MM.1S (cell line): Measurements from ENCODE around the gene COL24A1.

Experiments used
- DNase-seq: peaks from one replicate; pipeline ENCODE4 v3.0.0-alpha.2; 2015
- H2AFZ ChIP-seq: fragments of 300-600 bp; sonication (generic); 2 replicates; pipeline ENCODE4 v1.6.0; 2016; ENCODE audit warnings: antibody characterized with exemption, low read length
- H3F3A ChIP-seq: fragments of 300-600 bp; sonication (generic); 2 replicates; pipeline ENCODE4 v1.6.1; 2016; ENCODE audit warnings: mild to moderate bottlenecking, antibody characterized with exemption, low read length, moderate library complexity, mixed read lengths; ENCODE audit not compliant: insufficient read depth
- H3K27ac ChIP-seq: fragments of 300-600 bp; sonication (generic); 2 replicates; pipeline ENCODE4 v1.5.1; 2016; ENCODE audit warnings: mild to moderate bottlenecking, low read length
- H3K27me3 ChIP-seq: fragments of 300-600 bp; sonication (generic); replicated peaks from 2 replicates; pipeline ENCODE4 v1.6.0; 2016; ENCODE audit warnings: low read length; ENCODE audit not compliant: insufficient read depth
- H3K36me3 ChIP-seq: fragments of 300-600 bp; sonication (generic); replicated peaks from 2 replicates; pipeline ENCODE4 v1.6.1; 2016; ENCODE audit warnings: mild to moderate bottlenecking, low read length, mixed read lengths; ENCODE audit not compliant: insufficient read depth
- H3K4me1 ChIP-seq: fragments of 300-600 bp; sonication (generic); 2 replicates; pipeline ENCODE4 v1.6.1; 2016; ENCODE audit warnings: low read length, mixed read lengths
- H3K4me2 ChIP-seq: fragments of 300-600 bp; sonication (generic); 2 replicates; pipeline ENCODE4 v1.6.0; 2016; ENCODE audit warnings: low read depth, low read length
- H3K4me3 ChIP-seq: fragments of 300-600 bp; sonication (generic); 2 replicates; pipeline ENCODE4 v1.5.1; 2016; ENCODE audit warnings: low read length, mixed read lengths
- H3K79me2 ChIP-seq: fragments of 300-600 bp; sonication (generic); 2 replicates; pipeline ENCODE4 v1.6.1; 2016; ENCODE audit warnings: mixed run types, low read length, mixed read lengths
- H3K9ac ChIP-seq: fragments of 300-600 bp; sonication (generic); 2 replicates; pipeline ENCODE4 v1.6.1; 2016; ENCODE audit warnings: low read length, mixed read lengths
- H3K9me2 ChIP-seq: fragments of 300-600 bp; sonication (generic); replicated peaks from 2 replicates; pipeline ENCODE4 v1.6.1; 2016; ENCODE audit warnings: mild to moderate bottlenecking, low read length, mixed read lengths; ENCODE audit not compliant: insufficient read depth
- H3K9me3 ChIP-seq: fragments of 300-600 bp; sonication (generic); replicated peaks from 2 replicates; pipeline ENCODE4 v1.6.1; 2016; ENCODE audit warnings: mild to moderate bottlenecking, low read length, mixed read lengths; ENCODE audit not compliant: insufficient read depth
- H4K20me1 ChIP-seq: fragments of 300-600 bp; sonication (generic); 2 replicates; pipeline ENCODE4 v1.6.1; 2016; ENCODE audit warnings: mild to moderate bottlenecking, low read length, moderate library complexity, mixed read lengths; ENCODE audit not compliant: insufficient read depth
- CTCF ChIP-seq: fragments of 300-600 bp; sonication (generic); IDR thresholded peaks from 2 replicates; pipeline ENCODE4 v1.5.1; 2016; ENCODE audit warnings: antibody characterized with exemption, low read length, mixed read lengths
- EZH2 ChIP-seq: fragments of 300-600 bp; sonication (generic); optimal IDR thresholded peaks from 2 replicates; pipeline ENCODE3; 2017; ENCODE audit warnings: low read depth, mild to moderate bottlenecking, antibody characterized with exemption, low read length, mixed read lengths
- EZH2phosphoT487 ChIP-seq: fragments of 300-600 bp; sonication (generic); IDR thresholded peaks from 2 replicates; pipeline ENCODE4 v1.6.1; 2018; ENCODE audit warnings: antibody characterized with exemption, low read length

COL24A1 gene

GRCh38 chr1:85822696-85823095 lies 333.9 kb downstream of the COL24A1 start:
- no peak overlapping the region for H2AFZ ChIP-seq
- H3K79me2 ChIP-seq = no peaks in the 10 kb centered on the region
- H3K4me2 ChIP-seq = no peak overlapping the region

GRCh38 chr1:85818371-85818770 lies 338.2 kb downstream of the COL24A1 start:
- TF ChIP-seq CTCF = no peak
- no peak for TF ChIP-seq EZH2phosphoT487
- TF ChIP-seq EZH2 = no peak
- H3K27ac ChIP-seq = no peak overlapping the region

More at GRCh38 chr1:85822696-85823095, 333.9 kb downstream of the COL24A1 start:
- H3K9ac ChIP-seq = no peak overlapping the region
- H3F3A ChIP-seq = no peaks in the 10 kb centered on the region
- no peak overlapping the region for H3K27ac ChIP-seq
- H3K36me3 ChIP-seq = no peaks in the 10 kb centered on the region
- H3K4me3 ChIP-seq = no peak overlapping the region
- H3K9me2 ChIP-seq = no peaks in the 10 kb centered on the region
- H3K27me3 ChIP-seq = no peaks in the 10 kb centered on the region
- DNase-seq = no peak
- TF ChIP-seq CTCF (no peak), EZH2phosphoT487 (no peak)
- H3K9me3 ChIP-seq = no peaks in the 10 kb centered on the region
- no peaks in the 10 kb centered on the region for H3K4me1 ChIP-seq
- H4K20me1 ChIP-seq = no peaks in the 10 kb centered on the region

GRCh38 chr1:85816606-85817005 lies 340.0 kb downstream of the COL24A1 start:
- Histone ChIP-seq H4K20me1 (no peaks in the 10 kb centered on the region), H3K4me2 (no peak overlapping the region), H3K4me1 (no peaks in the 10 kb centered on the region), H3K27ac (no peak overlapping the region), H3K27me3 (no peaks in the 10 kb centered on the region), H3K9ac (no peak overlapping the region), H3F3A (no peaks in the 10 kb centered on the region), H2AFZ (no peak overlapping the region), H3K4me3 (no peak overlapping the region), H3K36me3 (no peaks in the 10 kb centered on the region), H3K79me2 (no peaks in the 10 kb centered on the region), H3K9me3 (no peaks in the 10 kb centered on the region), H3K9me2 (no peaks in the 10 kb centered on the region; the same call in 1 of the 2 replicates)
- DNase-seq = no peak
- TF ChIP-seq EZH2phosphoT487 (no peak), EZH2 (no peak), CTCF (no peak)

More at GRCh38 chr1:85818371-85818770, 338.2 kb downstream of the COL24A1 start:
- Histone ChIP-seq H3K4me2 (no peak overlapping the region), H3K9ac (no peak overlapping the region), H3F3A (no peaks in the 10 kb centered on the region), H4K20me1 (no peaks in the 10 kb centered on the region), H3K9me2 (no peaks in the 10 kb centered on the region; the same call in 1 of the 2 replicates), H3K4me1 (no peaks in the 10 kb centered on the region), H3K9me3 (no peaks in the 10 kb centered on the region), H3K27me3 (no peaks in the 10 kb centered on the region), H2AFZ (no peak overlapping the region), H3K4me3 (no peak overlapping the region), H3K36me3 (no peaks in the 10 kb centered on the region), H3K79me2 (no peaks in the 10 kb centered on the region)
- DNase-seq = no peak
